ENCODE results near the gene PCDHB4. TPM values are rescaled to one million over a fixed set of nuclear protein-coding genes. Genes with fewer than 3 reads are reported as not detected.

The PCDHB4 gene
- total and polyA plus RNA-seq, 2 of the 4 experiments (the other 2 are of a cell fraction) = 0.03 TPM; not detected in 1

GRCh38 chr5:141082228-141082627 is 39.4 kb upstream of the PCDHB4 start:
- ChIA-PET POLR2A (ENCODE audit: unreplicated experiment) (no interaction called here), CTCF (no interaction called here)
- Histone ChIP-seq H2AFZ (replicated peaks; ENCODE audit: low read length, poor library complexity) (no peak overlapping the region), H3K18ac (ENCODE audit: low read depth, low read length) (no peak overlapping the region), H4K8ac (ENCODE audit: low read depth in 2 of 2, low read length in 2 of 2) (no peak overlapping the region), H2BK20ac (ENCODE audit: low read depth, low read length) (no peak overlapping the region), H3K56ac (ENCODE audit: extremely low read depth, insufficient read depth, low read length) (no peak overlapping the region), H2BK5ac (ENCODE audit: low read depth, low read length, poor library complexity, severe bottlenecking) (no peak overlapping the region), H2BK15ac (ENCODE audit: low read depth, low read length) (no peak overlapping the region), H4K91ac (ENCODE audit: insufficient read depth, low read depth, low read length) (no peak overlapping the region), H3K36me3 (ENCODE audit: control insufficient read depth, insufficient read depth, low read length) (no peaks in the 10 kb centered on the region), H2BK120ac (ENCODE audit: low read depth, low read length) (no peak overlapping the region), H4K20me1 (ENCODE audit: insufficient read depth, low read length) (no peaks in the 10 kb centered on the region), H3K9ac (ENCODE audit: low read depth, low read length) (no peak overlapping the region), H3K14ac (replicated peaks; ENCODE audit: low read depth, low read length) (no peak overlapping the region), H3K4me2 (ENCODE audit: low read depth, low read length) (no peak overlapping the region), H3K27me3 (ENCODE audit: control insufficient read depth, insufficient read depth, low read length) (no peaks in the 10 kb centered on the region), H2AK9ac (replicated peaks; ENCODE audit: low read depth, low read length, poor library complexity) (no peak overlapping the region), H3K4ac (ENCODE audit: low read depth, low read length) (no peak overlapping the region), H3K9me1 (ENCODE audit: insufficient read depth, low read length) (no peaks in the 10 kb centered on the region), H3K4me3 (ENCODE audit: insufficient read depth, low read depth, low read length) (no peak overlapping the region), H3K9me3 (ENCODE audit: control insufficient read depth, insufficient read depth, low read length) (no peaks in the 10 kb centered on the region), H3K79me1 (ENCODE audit: low read depth in 1 of 2, low read length in 2 of 2) (no peaks in the 10 kb centered on the region), H4K5ac (ENCODE audit: low read depth, low read length) (no peak overlapping the region), H3K23ac (ENCODE audit: low read depth, low read length) (no peak overlapping the region), H3K4me1 (ENCODE audit: control insufficient read depth, insufficient read depth, low read length) (no peaks in the 10 kb centered on the region), H2AK5ac (ENCODE audit: low read depth, low read length) (no peak overlapping the region), H3K27ac (ENCODE audit: insufficient read depth, low read length) (no peak overlapping the region)
- intact Hi-C loops (cut with micrococcal nuclease) (no loop called here), in situ Hi-C loops (cut with MboI; ENCODE audit: low sequenced_read_pairs) (no loop called here), dilution Hi-C loops (cut with HindIII; ENCODE audit: low sequenced_read_pairs, unreplicated experiment) (no loop called here)
- ATAC-seq (ENCODE audit: low read depth) (no peak), DNase-seq (no peak)
- no peak for TF ChIP-seq SMC3 (IDR thresholded peaks at IDR 0.05; ENCODE audit: low read depth, low read length)
- TF ChIP-seq RAD21 (IDR thresholded peaks at IDR 0.05; ENCODE audit: low read length) = no peak
- BruUV-seq (replicated peaks) = no TSS peak
